Fibroblast of lung (primary cell): ENCODE results near the gene C1R. TPM values are rescaled to one million over a fixed set of nuclear protein-coding genes. Genes with fewer than 3 reads are reported as not detected.
A peak's percentile ranks its signal among the peaks of the same experiment; 100 is the strongest.

ENCODE experiments used
- DNase-seq, 2 donors: peaks; one replicate each; pipeline versions ENCODE4 v3.0.0 to v3.0.0-alpha.2; 2010; ENCODE audit warnings: low read depth in 2 of 2
- H2AFZ ChIP-seq: 2 replicates; pipeline ENCODE4 v1.5.1; 2012; ENCODE audit warnings: low read length, control low read depth, inconsistent platforms
- H3K27ac ChIP-seq: 2 replicates; pipeline ENCODE4 v1.5.1; 2011; ENCODE audit warnings: low read length, control low read depth; ENCODE audit not compliant: insufficient read depth
- H3K27me3 ChIP-seq: 2 replicates; pipeline ENCODE4 v1.5.1; 2011; ENCODE audit warnings: mild to moderate bottlenecking, low read length; ENCODE audit not compliant: control insufficient read depth, insufficient read depth
- H3K36me3 ChIP-seq: 2 replicates; pipeline ENCODE4 v1.5.1; 2011; ENCODE audit warnings: low read length; ENCODE audit not compliant: control insufficient read depth, insufficient read depth
- H3K4me1 ChIP-seq: 2 replicates; pipeline ENCODE4 v1.5.1; 2011; ENCODE audit warnings: low read length; ENCODE audit not compliant: control insufficient read depth, insufficient read depth; ENCODE audit errors: extremely low read depth
- H3K4me2 ChIP-seq: 2 replicates; pipeline ENCODE4 v1.5.1; 2011; ENCODE audit warnings: low read length, control low read depth; ENCODE audit not compliant: insufficient read depth; ENCODE audit errors: extremely low read depth
- H3K4me3 ChIP-seq, 4 experiments: fragments of 200-600 bp in 1 of 4; sonication (generic) in 1 of 4; replicated peaks in 1 of 4; 2 replicates each; pipeline ENCODE4 v1.5.1; 2011 to 2016; ENCODE audit warnings: low read length in 4 of 4, low read depth in 3 of 4, mild to moderate bottlenecking in 3 of 4, control low read depth in 2 of 4, inconsistent platforms in 1 of 4, mixed read lengths in 1 of 4; ENCODE audit not compliant: insufficient read depth in 1 of 4; ENCODE audit errors: control extremely low read depth in 1 of 4
- H3K79me2 ChIP-seq: 2 replicates; pipeline ENCODE4 v1.5.1; 2012; ENCODE audit warnings: mild to moderate bottlenecking, low read length, inconsistent platforms; ENCODE audit not compliant: control insufficient read depth, insufficient read depth
- H3K9ac ChIP-seq: 2 replicates; pipeline ENCODE4 v1.5.1; 2011; ENCODE audit warnings: mild to moderate bottlenecking, low read length, control low read depth; ENCODE audit not compliant: insufficient read depth
- H3K9me3 ChIP-seq: 2 replicates; pipeline ENCODE4 v1.5.1; 2012; ENCODE audit warnings: low read depth, low read length; ENCODE audit not compliant: control insufficient read depth, insufficient read depth
- H4K20me1 ChIP-seq: 2 replicates; pipeline ENCODE4 v1.5.1; 2011; ENCODE audit warnings: low read length; ENCODE audit not compliant: control insufficient read depth, insufficient read depth; ENCODE audit errors: extremely low read depth
- EZH2 ChIP-seq: IDR thresholded peaks from 2 replicates; pipeline ENCODE4 v1.5.1; 2012; ENCODE audit warnings: low read length, control low read depth, mild to moderate bottlenecking; ENCODE audit errors: missing control alignments
- polyA plus RNA-seq, 2 donors: library from polyadenylated mRNA; depleted of rRNA in 1 of 2; stranded (reverse) in 1 of 2; unstranded in 1 of 2; fragments of >200 nt; gene quantifications; 2 replicates each; pipeline ENCODE4 v1.2.1, GENCODE V29; 2011 to 2012; ENCODE audit warnings: missing spikeins in 1 of 2
- total RNA-seq: library from RNA; depleted of rRNA; stranded (reverse); fragments of >200 nt; gene quantifications from 2 replicates; pipeline ENCODE4 v1.2.1, GENCODE V29; 2014
- TF ChIP-seq, protein P1 (sequence below), 2 donors: IDR thresholded peaks in 1 of 2; conservative IDR thresholded peaks in 1 of 2; 1 replicate in 1 of 2; 2 replicates in 1 of 2; pipeline ENCODE4 v1.5.1; 2011 to 2012; ENCODE audit warnings: low read length in 2 of 2, control low read depth in 1 of 2, inconsistent platforms in 1 of 2, low read depth in 1 of 2, mild to moderate bottlenecking in 1 of 2

Gene C1R
- total and polyA plus RNA-seq, 2 donors (not counting 1 experiment from before 2014, with no cell fraction given) = 407 to 617 TPM

GRCh38 chr12:7035463-7035862 is 56.8 kb downstream of the C1R start:
- Histone ChIP-seq H3K4me3 (no peak overlapping the region), H3K27me3 (peaks cover 6% of the 10 kb centered on the region), H3K4me2 (no peak overlapping the region), H3K79me2 (no peaks in the 10 kb centered on the region), H3K4me1 (no peaks in the 10 kb centered on the region), H4K20me1 (no peaks in the 10 kb centered on the region), H3K27ac (no peak overlapping the region), H2AFZ (no peak overlapping the region), H3K9ac (no peak overlapping the region), H3K36me3 (no peaks in the 10 kb centered on the region), H3K9me3 (no peaks in the 10 kb centered on the region)
- peak in 1 of 2 donors; percentile 27 for DNase-seq
- TF ChIP-seq, protein P1, sequence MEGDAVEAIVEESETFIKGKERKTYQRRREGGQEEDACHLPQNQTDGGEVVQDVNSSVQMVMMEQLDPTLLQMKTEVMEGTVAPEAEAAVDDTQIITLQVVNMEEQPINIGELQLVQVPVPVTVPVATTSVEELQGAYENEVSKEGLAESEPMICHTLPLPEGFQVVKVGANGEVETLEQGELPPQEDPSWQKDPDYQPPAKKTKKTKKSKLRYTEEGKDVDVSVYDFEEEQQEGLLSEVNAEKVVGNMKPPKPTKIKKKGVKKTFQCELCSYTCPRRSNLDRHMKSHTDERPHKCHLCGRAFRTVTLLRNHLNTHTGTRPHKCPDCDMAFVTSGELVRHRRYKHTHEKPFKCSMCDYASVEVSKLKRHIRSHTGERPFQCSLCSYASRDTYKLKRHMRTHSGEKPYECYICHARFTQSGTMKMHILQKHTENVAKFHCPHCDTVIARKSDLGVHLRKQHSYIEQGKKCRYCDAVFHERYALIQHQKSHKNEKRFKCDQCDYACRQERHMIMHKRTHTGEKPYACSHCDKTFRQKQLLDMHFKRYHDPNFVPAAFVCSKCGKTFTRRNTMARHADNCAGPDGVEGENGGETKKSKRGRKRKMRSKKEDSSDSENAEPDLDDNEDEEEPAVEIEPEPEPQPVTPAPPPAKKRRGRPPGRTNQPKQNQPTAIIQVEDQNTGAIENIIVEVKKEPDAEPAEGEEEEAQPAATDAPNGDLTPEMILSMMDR (conservative IDR thresholded peaks at IDR 0.05 in 1 of 2, IDR thresholded peaks at IDR 0.05 in 1 of 2; ENCODE audit: low read depth in 1 of 2, low read length in 2 of 2) = no peak
- TF ChIP-seq EZH2 = no peak

DNA sequence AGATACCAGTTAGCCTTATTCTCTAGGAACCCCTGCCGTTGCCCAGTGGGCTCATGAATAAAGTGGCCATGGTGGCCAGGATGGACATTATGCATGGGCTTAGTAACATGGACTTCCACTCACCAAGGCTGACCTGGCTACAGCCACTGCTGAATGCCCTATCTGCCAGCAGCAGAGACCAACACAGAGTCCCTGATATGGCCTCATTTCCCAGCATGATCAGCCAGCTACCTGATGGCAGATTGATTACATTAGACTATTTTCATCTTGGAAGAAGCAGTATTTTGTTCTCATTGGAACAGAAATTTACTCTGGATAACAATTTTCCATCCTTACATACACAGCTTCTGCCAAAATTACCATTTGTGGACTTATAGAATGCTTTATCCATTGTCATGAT is 57.8 kb downstream of the C1R start:
- TF ChIP-seq EZH2 = no peak
- TF ChIP-seq, protein P1 (conservative IDR thresholded peaks at IDR 0.05 in 1 of 2, IDR thresholded peaks at IDR 0.05 in 1 of 2; ENCODE audit: low read depth in 1 of 2, low read length in 2 of 2) = no peak
- no peaks in the 10 kb centered on the region for H3K9me3 ChIP-seq
- peaks cover 6% of the 10 kb centered on the region for H3K27me3 ChIP-seq
- H3K27ac ChIP-seq = no peak overlapping the region
- H3K9ac ChIP-seq = no peak overlapping the region
- no peak overlapping the region for H3K4me3 ChIP-seq
- no peak overlapping the region for H2AFZ ChIP-seq
- no peaks in the 10 kb centered on the region for H3K4me1 ChIP-seq
- H3K79me2 ChIP-seq = no peaks in the 10 kb centered on the region
- no peak overlapping the region for H3K4me2 ChIP-seq
- H4K20me1 ChIP-seq = no peaks in the 10 kb centered on the region
- DNase-seq = no peak
- no peaks in the 10 kb centered on the region for H3K36me3 ChIP-seq

DNA sequence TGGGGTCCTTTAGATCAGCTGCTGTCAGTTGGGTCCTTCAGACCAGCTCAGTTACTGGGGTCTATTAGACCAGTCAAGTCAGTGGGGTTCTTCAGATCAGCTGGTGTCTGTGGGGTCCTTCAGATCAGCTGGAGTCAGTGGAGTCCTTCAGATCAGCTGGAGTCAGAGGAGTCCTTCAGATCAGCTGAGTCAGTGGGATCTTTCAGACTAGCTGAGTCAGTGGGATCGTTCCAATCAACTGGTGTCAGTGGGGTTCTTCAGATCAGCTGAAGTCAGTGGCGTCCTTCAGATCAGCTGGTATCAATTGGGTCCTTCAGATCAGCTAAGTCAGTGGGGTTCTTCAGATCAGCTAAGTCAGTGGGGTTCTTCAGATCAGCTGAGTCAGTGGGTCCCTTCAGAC is 59.3 kb downstream of the C1R start:
- no peak for TF ChIP-seq EZH2
- DNase-seq = no peak
- no peaks in the 10 kb centered on the region for H3K4me1 ChIP-seq

More for the DNA sequence above, 59.3 kb downstream of the C1R start:
- Histone ChIP-seq H3K4me3 (no peak overlapping the region), H3K9me3 (no peaks in the 10 kb centered on the region), H4K20me1 (no peaks in the 10 kb centered on the region), H3K79me2 (no peaks in the 10 kb centered on the region), H3K36me3 (no peaks in the 10 kb centered on the region), H2AFZ (no peak overlapping the region), H3K9ac (no peak overlapping the region), H3K4me2 (no peak overlapping the region), H3K27me3 (peaks cover 6% of the 10 kb centered on the region), H3K27ac (no peak overlapping the region)
